NCI-H187 (cell line): ENCODE data around the gene GBE1.
"Not testable (repeated sequence)": the region's sequence is repeated elsewhere in the genome, so short reads cannot be mapped to it uniquely, and the experiment has no call there.

Experiments used
- DNase-seq, 2 experiments: peaks; one replicate each; lab custom pipeline; 2025; lab: John Stamatoyannopoulos, UW

GBE1 gene

DNA sequence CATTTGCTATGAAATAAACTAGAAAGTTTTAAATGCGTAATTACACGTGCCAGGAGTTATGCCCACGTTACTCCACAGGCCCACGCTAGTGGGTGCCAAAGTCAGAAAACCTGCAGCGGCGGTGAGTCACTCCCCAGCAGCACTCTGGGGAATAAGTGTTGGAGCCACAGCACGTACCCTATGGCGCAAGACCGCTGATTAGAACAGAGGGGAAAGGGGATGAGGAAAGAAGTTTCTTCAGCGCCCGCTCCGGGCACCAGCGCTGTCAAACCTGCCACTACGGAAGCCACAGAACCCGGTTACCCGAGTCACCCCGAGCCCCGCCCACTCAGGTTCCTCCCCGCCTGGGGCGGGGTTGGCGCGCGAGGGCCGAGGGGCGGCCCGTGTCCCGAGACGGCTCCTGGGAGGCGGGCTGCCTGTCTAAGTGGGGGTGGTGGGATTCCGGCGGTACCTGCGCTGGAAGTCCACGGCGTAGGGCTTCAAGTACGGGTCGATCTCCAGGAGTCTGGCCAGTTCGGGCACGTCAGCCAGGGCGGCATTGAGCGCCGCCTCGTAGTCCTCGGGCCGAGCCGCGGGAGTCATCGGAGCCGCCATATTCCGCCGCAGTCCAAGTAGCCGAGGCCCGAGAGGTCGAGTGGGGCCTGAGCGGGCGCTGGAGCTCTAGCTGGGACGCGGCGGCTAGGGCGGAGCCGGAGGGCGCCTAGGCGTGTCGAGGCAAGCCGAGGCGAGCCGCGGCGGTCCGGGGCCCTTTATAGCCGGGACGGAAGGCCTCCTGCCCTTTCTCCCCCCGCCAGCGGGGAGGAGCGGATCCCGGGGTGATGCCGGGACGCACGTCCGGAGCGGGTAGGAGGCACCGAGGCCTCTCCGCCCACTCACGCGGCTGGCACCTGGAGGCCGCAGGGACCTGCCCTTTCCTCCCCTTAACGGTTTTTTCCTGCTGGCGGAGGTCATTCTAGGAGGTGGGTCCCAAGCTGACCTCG, at the start of gene GBE1:
GBE1 (minus strand) TSS at position 722 of the 980 bp plus-strand sequence; CDS start at position 594, 128 bp downstream.
- DNase-seq, result peak; percentile 60 to 65

DNA sequence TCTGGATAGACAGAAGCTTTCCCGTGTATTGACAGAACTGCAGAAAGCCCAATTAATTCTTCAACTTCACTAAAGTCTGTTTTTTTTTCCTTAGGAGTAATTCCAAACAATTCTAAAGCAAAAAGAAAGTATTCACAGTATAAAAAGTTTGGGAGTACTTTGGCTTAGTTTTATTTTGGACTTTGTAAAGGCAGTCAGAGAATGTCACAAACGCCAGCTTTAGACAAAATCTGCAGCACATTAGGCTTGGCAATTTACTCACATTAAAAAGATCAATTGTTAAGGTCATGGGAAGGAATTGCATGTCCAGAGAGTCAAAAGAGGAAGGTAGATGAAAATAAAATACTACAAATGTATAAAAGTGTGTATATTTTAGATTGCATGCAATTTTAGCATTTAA, 47.5 kb upstream of the GBE1 start:
- DNase-seq, result no peak

DNA sequence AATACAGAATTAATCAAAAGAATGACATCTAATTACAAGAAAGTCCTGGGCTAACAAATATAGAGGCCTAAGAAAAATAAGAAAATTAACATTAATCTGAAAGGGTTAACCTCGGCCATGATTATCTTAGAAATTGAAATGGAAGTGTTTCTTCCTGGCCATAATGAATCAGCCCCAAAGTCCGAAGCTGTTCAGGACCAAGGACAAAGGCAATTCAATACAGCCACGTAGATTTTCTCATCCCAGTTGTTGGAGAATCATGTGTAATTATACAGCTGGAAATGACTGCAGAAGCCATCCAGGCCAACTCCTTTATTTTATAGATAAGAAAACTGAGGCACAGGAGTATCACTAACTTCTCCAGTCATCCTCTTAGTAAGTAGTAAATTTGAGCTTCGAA, 38.0 kb upstream of the GBE1 start:
- no peak for DNase-seq

DNA sequence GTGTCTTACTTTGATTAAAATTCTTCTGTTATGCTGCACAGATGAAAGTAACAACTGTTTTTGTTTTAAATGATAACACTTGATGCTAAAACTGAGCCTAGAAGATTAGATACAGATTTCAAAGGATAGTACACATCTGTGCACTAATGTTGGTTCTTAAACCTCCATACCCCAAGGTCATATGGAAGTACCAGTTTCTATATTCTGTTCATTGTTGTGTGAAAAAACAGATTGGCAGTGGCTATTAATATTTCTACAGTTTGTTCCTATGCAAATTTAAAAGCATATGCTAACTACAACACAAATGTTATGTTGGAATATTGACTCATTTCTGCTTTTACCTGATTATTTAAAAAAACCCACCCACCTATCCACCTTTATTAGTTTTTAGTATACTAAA, 32.0 kb upstream of the GBE1 start:
- no peak for DNase-seq

DNA sequence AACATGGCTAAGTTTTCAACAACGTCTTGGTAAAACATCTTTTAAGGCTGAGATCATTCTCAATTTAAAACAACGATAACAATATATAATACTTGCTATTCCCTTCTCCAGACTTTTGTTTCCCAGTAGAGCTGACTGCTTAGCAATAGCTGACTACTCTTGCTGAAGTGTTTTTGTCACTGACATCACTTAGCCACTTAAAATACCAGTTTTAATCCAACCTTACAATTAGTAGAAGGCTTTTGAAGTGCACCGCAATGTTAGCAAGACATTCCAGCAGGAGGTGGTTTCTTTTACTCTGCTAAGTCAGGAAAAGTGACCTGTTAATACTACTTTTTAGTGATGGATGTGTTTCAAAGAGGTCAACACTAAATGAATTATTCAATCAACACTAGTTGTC, 28.7 kb upstream of the GBE1 start:
- DNase-seq, result no peak

DNA sequence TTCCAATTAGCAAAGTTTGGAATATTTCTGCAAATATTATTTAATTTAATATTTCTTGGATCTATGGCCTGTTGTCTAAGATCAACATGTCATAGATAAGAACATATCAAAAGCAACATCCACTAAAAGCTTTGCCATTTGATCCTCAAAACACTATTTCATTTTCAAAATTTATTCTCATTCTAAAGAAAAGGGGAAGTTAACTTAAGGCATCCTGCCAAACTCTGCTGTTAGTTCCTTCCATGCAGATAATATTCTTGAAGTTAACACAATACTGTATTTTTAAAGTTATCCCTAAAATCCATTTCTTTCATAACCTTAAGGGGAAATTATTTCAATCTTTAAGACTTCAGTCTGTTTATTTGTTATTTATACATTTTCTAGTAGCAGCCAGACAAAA, 28.2 kb upstream of the GBE1 start:
- DNase-seq, result no peak

DNA sequence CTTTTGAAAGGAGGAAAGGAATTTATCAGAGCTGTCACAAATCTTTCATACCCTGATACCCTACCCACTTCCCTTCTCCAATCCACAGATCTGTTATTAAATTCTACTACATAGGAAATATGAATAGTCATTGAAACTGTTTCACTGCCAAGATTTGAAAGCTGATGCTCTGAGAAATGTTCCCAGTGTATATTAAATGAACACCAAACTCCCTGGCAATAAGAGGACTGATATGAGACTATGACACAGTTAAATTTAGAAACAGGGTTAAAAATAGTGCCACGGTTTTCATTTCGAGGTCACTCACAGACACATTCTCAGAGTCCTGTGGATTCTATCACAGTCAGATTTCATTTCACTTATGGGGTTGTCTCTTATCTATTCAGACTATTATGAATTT, 27.2 kb upstream of the GBE1 start:
- DNase-seq, result no peak

DNA sequence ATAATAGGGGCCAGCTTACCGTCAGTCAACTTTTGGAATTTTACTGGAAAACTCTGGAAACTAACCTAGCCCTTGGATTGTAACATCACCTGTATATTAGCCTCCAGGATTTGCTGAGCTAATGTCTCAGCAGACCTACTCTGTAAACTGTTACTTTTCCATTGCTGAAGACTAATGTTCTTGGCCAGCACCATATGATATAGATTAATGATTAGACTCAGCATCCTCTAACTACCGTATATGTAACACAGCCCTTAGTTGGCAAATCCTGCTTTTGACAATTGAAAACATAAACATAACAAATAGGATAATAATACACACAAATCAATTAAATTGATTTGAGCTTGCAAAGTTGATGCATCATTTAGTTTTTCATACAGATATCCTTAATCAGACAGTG, 26.6 kb upstream of the GBE1 start:
- DNase-seq, result no peak

DNA sequence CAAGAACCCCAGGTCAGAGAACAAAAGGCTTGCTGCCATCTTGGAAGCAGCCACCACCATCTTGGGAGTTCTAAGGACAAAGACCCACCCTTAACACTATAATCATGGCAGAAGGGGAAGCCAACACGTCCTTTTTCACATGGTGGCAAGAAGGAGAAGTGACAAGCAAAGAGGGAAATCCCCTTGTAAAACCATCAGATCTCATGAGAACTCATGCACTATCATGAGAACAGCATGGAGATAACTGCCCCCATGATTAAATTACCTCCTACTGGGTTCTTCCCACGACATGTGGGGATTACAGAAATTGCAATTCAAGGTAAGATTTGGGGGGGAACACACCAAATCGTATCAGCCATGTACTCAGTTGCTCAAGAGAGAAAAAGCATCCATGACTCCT, 21.1 kb upstream of the GBE1 start:
- DNase-seq, result no peak

DNA sequence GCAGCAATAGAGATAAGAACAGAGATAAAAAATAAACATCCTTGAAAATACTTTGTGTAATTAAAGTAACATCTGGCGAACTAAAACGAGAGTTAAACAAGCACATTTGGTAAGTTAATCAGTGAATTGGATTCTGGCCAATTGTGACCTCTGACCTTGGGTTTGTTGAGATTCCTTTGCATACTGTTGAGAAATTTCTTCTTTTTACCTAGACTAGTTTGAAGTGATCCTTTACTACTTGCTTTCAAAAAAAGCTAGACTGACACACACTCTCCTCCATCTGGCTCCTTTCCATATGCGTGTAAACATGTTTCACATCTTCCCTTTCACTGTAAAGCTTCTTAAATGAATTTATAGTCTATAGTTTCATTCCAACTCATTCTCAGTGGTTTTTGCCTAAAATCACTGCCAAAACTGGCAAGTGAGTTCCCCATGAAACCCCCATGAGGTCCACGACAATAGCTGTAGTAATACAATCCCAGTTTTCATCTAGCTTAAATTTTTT, 17.3 kb upstream of the GBE1 start:
- DNase-seq, result no peak

DNA sequence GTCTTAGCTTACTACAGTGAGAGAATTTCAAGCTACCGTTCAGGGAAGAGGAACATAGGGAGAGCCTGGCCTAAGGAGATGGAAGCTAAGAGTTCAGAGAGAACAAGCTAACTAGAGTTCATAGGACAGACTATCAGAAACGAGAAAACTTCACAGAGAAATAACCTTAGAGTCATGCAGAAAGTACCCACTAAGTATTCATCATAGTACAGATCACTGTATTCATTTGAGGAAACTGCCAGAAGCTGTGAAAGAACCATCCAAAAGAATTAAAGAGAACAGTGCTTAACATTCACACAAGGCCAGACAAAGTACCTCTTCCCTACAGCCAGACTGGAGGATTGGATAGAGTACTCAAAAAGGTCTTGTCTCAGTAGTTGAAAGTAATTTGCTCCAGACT, 15.2 kb upstream of the GBE1 start:
- no peak for DNase-seq

DNA sequence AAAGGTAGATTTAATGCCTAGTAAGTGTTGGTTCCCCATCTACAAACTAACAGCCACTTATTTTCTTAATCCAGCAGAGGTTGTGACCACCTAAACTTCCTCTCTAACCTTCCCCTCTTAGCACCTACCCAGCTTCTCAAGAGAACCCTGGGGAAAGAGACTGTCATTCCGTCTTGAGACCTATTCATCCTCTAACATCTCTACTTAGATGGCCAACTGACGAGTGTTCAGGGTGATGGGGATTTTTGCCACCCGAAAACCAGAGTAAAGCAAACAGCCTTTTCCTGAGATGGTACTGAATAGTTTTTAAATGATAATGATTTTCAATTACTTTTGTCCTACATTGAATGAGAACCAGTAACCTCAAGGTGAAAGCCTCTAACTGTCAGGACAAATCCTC, 9.3 kb upstream of the GBE1 start:
- DNase-seq, result no peak

DNA sequence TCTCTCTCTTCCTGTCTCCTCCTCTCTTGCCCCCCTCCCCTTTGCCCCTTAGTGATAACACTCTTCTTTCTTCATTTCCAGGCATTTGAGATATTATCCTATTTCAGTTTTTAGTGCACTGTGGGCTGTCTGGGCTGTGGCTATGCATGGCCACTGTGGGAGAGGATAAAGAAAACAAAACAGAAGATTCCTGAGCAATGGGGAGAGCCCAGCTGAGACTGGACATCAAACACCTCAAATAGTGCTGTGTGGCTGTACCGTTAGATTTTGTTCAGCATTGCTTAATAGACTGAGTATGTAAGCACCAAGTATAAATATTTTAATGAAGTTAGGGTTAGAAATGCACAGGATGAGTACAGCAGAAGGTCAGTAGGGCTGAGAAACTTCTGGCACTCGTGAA, 7.9 kb upstream of the GBE1 start:
- DNase-seq, result no peak

DNA sequence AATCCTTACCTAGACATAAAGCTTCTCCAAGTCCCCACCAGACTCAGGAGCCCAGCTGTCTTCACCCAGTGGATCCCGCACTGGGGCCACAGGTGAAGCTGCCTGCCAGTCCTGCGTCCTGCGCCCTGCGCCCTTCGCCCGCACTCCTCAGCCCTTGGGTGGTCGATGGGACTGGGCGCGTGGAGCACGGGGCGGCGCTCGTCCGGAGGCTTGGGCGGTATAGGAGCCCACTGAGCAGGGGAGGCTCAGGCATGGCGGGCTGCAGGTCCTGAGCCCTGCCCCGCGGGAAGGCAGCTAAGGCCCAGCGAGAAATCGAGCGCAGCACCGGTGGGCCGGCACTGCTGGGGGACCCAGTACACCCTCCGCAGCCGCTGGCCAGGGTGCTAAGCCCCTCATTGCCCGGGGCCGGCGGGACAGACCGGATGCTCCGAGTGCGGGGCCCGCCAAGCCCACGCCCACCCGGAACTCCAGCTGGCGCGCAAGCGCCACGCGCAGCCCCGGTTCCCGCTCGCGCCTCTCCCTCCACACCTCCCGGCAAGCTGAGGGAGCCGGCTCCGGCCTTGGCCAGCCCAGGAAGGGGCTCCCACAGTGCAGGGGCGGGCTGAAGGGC, 5.9 kb upstream of the GBE1 start:
- DNase-seq, result not testable (repeated sequence)

DNA sequence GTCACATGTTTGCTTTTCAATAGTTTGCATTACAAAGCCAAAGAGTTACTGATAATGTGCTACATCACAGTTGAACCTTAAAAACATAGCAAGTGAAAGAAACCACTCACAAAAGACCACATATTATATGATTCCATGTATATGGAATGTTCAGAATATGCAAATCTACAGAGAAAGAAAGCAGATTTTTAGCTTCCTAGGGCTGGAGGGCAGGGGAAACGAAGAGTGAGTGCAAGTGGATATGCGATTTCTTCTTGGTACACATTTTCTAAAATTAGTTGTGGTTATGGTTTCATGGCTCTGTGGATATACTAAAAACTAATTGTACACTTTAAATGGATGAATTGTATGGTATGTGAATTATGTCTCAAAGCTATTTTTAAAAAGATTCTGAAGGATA, 4.0 kb upstream of the GBE1 start:
- no peak for DNase-seq

DNA sequence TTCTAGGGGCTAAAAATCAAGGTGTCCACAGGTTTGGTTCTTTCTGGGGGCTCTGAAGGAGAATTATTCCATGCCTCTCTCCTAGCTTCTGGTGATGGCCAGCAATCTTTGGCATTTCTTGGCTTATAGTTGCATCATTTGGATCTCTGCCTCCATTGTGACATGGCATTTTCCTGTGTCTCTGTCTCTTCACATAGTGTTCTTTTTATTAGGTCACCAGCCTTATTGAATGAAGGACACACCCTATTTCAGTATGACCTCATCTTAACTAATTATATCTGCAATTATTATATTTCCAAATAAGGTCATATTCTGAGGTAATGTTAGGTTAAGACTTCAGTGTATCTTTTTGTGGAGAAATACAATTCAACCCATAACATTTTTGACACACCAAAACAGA, 3.2 kb upstream of the GBE1 start:
- no peak for DNase-seq

DNA sequence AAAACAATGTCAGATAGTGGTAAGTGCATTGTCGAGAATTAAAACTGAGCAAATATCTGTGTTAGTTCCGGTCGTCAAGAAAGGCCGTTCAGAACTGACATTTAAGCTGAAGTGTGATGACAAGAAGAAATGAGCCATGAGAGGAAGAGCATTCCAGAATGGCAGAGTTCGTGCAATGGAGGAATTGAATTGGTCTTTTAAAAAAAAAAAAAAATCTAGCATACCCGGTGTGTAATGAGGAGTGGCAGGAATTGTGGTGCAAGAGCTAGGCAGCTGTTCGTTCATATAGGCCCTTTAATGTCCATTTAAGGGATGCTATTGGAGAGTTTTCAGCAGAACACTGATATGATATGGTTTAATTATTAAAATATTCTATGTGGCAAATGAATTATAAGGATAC, 2.6 kb upstream of the GBE1 start:
- DNase-seq, result no peak

DNA sequence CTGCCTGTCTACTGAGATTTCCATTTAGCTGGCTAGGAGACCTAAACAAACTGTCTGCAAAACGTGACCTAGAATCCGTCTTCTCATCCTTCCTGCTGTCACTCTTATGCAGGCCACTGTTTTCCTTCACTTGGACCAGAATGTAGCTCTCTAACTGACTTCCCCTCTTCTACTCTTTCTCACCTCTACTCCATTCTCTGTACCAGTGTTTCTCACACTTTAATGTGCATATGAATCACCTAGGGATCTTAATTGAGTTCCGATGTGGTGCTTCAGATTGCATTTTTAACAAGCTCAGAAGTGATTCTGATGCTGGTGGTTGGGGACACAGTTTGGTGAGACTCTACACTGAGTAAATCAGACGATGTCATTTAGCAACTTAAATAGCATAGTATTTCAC, 1.6 kb upstream of the GBE1 start:
- DNase-seq, result no peak

DNA sequence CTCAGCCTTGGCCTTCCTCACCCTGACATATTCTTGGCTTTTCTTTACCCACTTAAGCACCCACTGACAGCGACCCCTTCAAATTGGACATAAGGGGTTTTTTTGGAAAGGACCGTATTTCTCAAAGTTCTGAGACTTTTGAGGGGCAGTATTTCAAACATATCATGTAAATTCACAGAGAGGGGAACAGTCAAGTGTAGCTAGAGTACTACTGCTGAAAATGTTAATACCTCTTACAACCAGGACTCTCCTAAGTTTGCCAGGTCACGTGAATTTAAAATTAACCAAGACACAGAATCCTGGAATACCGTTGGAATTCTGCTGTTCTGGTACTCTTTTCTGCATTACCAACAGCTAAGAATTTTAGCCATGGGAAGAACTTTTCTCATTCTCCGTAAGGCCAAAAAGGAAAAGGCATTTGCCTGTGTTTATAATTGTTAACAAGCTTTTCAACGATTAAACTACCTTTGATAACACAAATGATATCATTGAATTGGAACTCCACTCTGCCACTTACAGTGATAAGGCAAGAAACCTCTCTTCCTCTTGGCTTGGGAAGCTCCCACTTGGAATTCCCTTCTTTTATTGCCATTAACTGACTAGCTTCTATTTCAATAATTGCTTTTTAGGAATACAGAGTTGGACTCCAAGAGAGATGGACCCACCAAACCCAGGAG, 597 bp upstream of the GBE1 start:
- no peak for DNase-seq

DNA sequence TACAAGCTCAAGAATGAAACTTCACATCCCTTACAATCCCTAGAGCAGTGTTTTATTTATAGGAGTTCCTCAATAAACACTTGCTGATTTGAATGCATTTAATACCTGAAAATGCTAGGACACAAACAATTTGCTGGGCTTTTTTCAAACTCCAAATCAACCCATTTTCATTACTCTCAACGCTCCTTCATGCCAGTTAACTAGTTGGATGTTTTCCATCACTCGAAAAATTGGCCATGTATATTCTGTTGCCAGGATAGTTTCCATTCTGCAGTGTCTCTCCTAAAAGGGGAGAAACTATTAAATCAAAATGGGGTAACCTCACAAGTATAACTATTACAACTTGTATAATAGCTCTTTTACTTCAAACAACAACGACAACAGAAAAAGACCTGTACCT, 1.2 kb downstream of the GBE1 start:
- DNase-seq, result no peak

DNA sequence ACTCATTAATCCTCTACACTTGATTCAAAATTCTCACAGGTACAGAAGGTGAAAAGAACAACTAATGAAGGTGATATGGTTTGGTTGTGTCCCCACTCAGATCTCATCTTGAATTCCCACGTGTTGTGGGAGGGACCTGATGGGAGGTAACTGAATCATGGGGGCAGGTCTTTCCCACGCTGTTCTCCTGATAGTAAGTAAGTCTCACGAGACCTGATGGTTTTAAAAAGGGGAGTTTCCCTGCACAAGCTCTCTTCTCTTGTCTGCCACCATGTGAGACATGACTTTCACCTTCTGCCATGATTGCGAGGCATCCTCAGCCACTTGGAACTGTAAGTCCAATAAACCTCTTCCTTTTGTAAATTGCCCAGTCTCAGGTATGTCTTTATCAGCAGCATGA, 2.7 kb downstream of the GBE1 start:
- not testable (repeated sequence) for DNase-seq

DNA sequence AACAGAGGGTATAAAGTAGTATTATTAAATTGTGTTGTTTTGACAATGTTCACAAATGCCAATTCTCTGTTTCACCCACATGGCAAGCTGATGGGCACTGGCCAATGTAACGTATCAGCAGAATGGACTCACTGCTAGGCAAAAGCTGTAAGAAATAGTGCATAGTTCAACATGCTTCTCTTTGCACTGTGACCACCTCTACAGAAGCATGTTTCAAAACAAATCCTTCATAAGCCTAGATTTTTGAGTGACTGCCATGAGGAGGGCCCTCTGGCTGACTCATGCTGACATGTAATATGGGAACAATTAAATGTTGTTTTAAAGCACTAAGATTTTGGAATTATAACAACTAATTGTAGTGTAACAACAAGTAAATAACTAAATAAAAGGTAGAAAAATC, 3.2 kb downstream of the GBE1 start:
- DNase-seq, result no peak
